Measurements from ENCODE around the gene INTS7. TPM values are rescaled to one million over a fixed set of nuclear protein-coding genes. Genes with fewer than 3 reads are reported as not detected.

INTS7 gene
- total and polyA plus RNA-seq, 2 donors from 2014 or later, result 5.1 to 9.8 TPM

DNA sequence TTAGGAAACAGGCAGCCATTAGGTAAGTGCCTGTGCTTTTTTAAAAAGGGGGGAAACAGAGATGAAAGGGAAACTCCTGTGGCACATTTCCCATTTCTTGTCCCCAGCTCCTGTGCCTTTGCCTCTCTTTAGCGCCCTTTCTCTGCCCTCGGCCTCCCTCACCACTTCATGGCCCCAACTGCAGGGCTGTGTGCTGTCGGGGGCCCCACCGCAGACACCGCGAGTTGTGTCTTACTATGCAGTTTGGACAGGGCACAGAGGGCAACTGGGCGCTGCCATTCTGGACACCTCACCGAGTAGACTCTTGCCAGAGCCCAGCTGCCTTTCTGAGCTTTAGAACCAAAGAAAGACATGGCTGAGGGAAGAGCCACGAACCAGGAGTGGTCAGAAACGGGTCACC is 111.1 kb downstream of the INTS7 start:
- Histone ChIP-seq H3K4me3 (ENCODE audit: low read length in 3 of 3) (no peak overlapping the region), H3K27ac (ENCODE audit: low read depth in 2 of 2, low read length in 2 of 2) (no peak overlapping the region), H3K36me3 (ENCODE audit: control insufficient read depth in 2 of 3, insufficient read depth in 3 of 3, low read length in 3 of 3) (no peaks in the 10 kb centered on the region), H3K4me1 (ENCODE audit: control insufficient read depth in 2 of 3, insufficient read depth in 2 of 3, low read depth in 1 of 3, low read length in 3 of 3) (peaks cover 0 to 3% (median 0%) of the 10 kb centered on the region in 3 donors), H3K9me3 (ENCODE audit: control insufficient read depth in 2 of 3, insufficient read depth in 1 of 3, low read length in 3 of 3) (no peaks in the 10 kb centered on the region), H3K27me3 (ENCODE audit: control insufficient read depth, insufficient read depth, low read length) (no peaks in the 10 kb centered on the region), H3K9ac (ENCODE audit: low read length in 3 of 3) (no peak overlapping the region)
- no peak for FAIRE-seq
- no peak for DNase-seq
- intact Hi-C loops (cut with DNase I), result no loop called here
- TF ChIP-seq, protein P1, sequence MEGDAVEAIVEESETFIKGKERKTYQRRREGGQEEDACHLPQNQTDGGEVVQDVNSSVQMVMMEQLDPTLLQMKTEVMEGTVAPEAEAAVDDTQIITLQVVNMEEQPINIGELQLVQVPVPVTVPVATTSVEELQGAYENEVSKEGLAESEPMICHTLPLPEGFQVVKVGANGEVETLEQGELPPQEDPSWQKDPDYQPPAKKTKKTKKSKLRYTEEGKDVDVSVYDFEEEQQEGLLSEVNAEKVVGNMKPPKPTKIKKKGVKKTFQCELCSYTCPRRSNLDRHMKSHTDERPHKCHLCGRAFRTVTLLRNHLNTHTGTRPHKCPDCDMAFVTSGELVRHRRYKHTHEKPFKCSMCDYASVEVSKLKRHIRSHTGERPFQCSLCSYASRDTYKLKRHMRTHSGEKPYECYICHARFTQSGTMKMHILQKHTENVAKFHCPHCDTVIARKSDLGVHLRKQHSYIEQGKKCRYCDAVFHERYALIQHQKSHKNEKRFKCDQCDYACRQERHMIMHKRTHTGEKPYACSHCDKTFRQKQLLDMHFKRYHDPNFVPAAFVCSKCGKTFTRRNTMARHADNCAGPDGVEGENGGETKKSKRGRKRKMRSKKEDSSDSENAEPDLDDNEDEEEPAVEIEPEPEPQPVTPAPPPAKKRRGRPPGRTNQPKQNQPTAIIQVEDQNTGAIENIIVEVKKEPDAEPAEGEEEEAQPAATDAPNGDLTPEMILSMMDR (IDR thresholded peaks at IDR 0.05; ENCODE audit: borderline replicate concordance, extremely low read depth, insufficient read depth), result no peak

DNA sequence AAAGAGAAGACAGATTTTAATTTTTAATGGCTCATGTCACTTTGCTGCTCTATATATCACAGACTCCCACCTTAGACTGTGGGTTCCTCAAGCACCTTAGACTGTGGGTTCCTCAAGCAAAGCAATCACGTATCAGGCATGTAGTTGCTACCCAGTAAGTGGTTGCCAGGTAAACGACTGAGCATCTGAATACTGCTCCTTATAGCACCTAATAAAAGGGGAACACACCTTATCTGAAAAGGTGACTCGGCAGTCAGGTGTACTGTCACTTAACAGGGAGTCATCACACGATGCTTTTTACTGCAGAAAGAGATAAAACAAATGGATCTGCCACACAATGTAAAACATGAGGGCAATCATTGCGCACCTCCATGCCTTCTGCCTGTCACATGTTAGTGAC is 112.3 kb downstream of the INTS7 start:
- H3K9ac ChIP-seq (ENCODE audit: low read length in 3 of 3), result no peak overlapping the region
- H3K27ac ChIP-seq (ENCODE audit: low read depth in 2 of 2, low read length in 2 of 2), result no peak overlapping the region
- H3K36me3 ChIP-seq (ENCODE audit: control insufficient read depth in 2 of 3, insufficient read depth in 3 of 3, low read length in 3 of 3), result no peaks in the 10 kb centered on the region
- DNase-seq (no peak), FAIRE-seq (no peak)
- no peaks in the 10 kb centered on the region for H3K9me3 ChIP-seq (ENCODE audit: control insufficient read depth in 2 of 3, insufficient read depth in 1 of 3, low read length in 3 of 3)
- H3K27me3 ChIP-seq (ENCODE audit: control insufficient read depth, insufficient read depth, low read length), result no peaks in the 10 kb centered on the region
- intact Hi-C loops (cut with DNase I), result no loop called here
- peaks cover 0 to 3% (median 0%) of the 10 kb centered on the region in 3 donors for H3K4me1 ChIP-seq (ENCODE audit: control insufficient read depth in 2 of 3, insufficient read depth in 2 of 3, low read depth in 1 of 3, low read length in 3 of 3)
- TF ChIP-seq, protein P1 (IDR thresholded peaks at IDR 0.05; ENCODE audit: borderline replicate concordance, extremely low read depth, insufficient read depth), result no peak
- no peak overlapping the region for H3K4me3 ChIP-seq (ENCODE audit: low read length in 3 of 3)

DNA sequence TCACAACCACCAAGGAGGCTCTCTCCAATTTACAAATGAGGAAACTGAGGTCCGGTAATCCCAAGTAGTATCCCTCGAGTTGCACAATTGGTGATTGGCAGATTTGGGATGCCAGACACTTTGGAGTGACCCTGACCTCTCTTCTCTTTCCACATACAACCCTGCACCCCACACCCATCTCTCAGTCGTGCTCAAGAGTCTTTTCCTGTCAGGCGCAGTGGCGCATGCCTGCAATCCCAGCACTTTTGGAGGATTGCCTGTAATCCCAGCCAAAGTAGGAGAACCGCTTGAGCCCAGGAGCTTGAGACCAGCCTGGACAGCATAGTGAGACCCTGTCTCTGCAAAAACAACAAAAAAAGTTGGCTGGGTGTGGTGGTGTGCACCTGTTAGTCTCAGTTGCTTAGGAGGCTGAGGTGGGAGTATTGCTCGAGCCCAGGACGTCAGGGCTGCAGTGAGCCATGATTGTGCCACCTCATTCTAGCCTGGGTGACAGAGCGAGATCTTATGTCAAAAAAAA is 113.7 kb downstream of the INTS7 start:
- no peak for FAIRE-seq
- H3K27ac ChIP-seq (ENCODE audit: low read depth in 2 of 2, low read length in 2 of 2), result no peak overlapping the region

More for the DNA sequence above, 113.7 kb downstream of the INTS7 start:
- no peaks in the 10 kb centered on the region for H3K27me3 ChIP-seq (ENCODE audit: control insufficient read depth, insufficient read depth, low read length)
- H3K9ac ChIP-seq (ENCODE audit: low read length in 3 of 3), result no peak overlapping the region
- TF ChIP-seq, protein P1 (IDR thresholded peaks at IDR 0.05; ENCODE audit: borderline replicate concordance, extremely low read depth, insufficient read depth), result no peak
- H3K4me1 ChIP-seq (ENCODE audit: control insufficient read depth in 2 of 3, insufficient read depth in 2 of 3, low read depth in 1 of 3, low read length in 3 of 3), result peaks cover 0 to 7% (median 4%) of the 10 kb centered on the region in 3 donors
- no peak for DNase-seq
- intact Hi-C loops (cut with DNase I), result no loop called here
- H3K4me3 ChIP-seq (ENCODE audit: low read length in 3 of 3), result no peak overlapping the region
- no peaks in the 10 kb centered on the region for H3K9me3 ChIP-seq (ENCODE audit: control insufficient read depth in 2 of 3, insufficient read depth in 1 of 3, low read length in 3 of 3)
- H3K36me3 ChIP-seq (ENCODE audit: control insufficient read depth in 2 of 3, insufficient read depth in 3 of 3, low read length in 3 of 3), result no peaks in the 10 kb centered on the region

Data from kidney (tissue), 14 donors.